HEK293 (cell line): Measurements from ENCODE around the gene HOXB1.

Experiments
- CTCF ChIA-PET: fragments of 350-600 bp; formaldehyde crosslinking; extraction: SDS; loops from one replicate; lab custom pipeline; 2021; ENCODE audit warnings: antibody characterized with exemption; lab: Yijun Ruan, JAX
- POLR2A ChIA-PET: fragments of 300-600 bp; formaldehyde crosslinking; extraction: SDS; loops from one replicate; lab custom pipeline; 2020; ENCODE audit warnings: antibody characterized with exemption, inconsistent platforms; lab: Yijun Ruan, JAX
- H3K27ac ChIP-seq: fragments of 200-500 bp; sonication (Bioruptor generic); 2 replicates; pipeline ENCODE4 v1.5.1; 2014; ENCODE audit warnings: low read depth, low read length, control low read depth, inconsistent platforms; ENCODE audit errors: extremely low read depth
- H3K36me3 ChIP-seq, 2 experiments: fragments of 200-500 bp in 1 of 2; sonication (Bioruptor generic) in 1 of 2; 1 replicate in 1 of 2; 2 replicates in 1 of 2; pipeline ENCODE4 v1.5.1; 2014 to 2017; ENCODE audit warnings: inconsistent platforms in 2 of 2, low read length in 2 of 2; ENCODE audit not compliant: control insufficient read depth in 2 of 2, insufficient read depth in 1 of 2
- H3K4me1 ChIP-seq: fragments of 200-500 bp; sonication (Bioruptor generic); 2 replicates; pipeline ENCODE4 v1.5.1; 2014; ENCODE audit warnings: mild to moderate bottlenecking, low read length, inconsistent platforms; ENCODE audit not compliant: control insufficient read depth, insufficient read depth
- H3K4me3 ChIP-seq: 2 replicates; pipeline ENCODE4 v1.5.1; 2011; ENCODE audit warnings: low read depth, mild to moderate bottlenecking, control low read depth, low read length, moderate library complexity
- H3K9me3 ChIP-seq: fragments of 200-500 bp; sonication (Bioruptor generic); 2 replicates; pipeline ENCODE4 v1.5.1; 2014; ENCODE audit warnings: low read depth, low read length, inconsistent platforms; ENCODE audit not compliant: control insufficient read depth, insufficient read depth
- HOXD13 ChIP-seq: sonication (generic); formaldehyde crosslinking; IDR thresholded peaks from 2 replicates; pipeline ENCODE4 v1.8.0; 2022; ENCODE audit warnings: missing genetic modification reagents, borderline replicate concordance
- KLF7 ChIP-seq: fragments of 450-650 bp; formaldehyde crosslinking; IDR thresholded peaks from 2 replicates; pipeline ENCODE4 v1.5.1; 2016; ENCODE audit warnings: missing biosample characterization, missing genetic modification characterization, borderline replicate concordance
- MEIS1 ChIP-seq: sonication (generic); formaldehyde crosslinking; IDR thresholded peaks from 2 replicates; pipeline ENCODE4 v1.8.1; 2022; ENCODE audit warnings: missing genetic modification reagents, mild to moderate bottlenecking, borderline replicate concordance
- PBX3 ChIP-seq: sonication (generic); formaldehyde crosslinking; IDR thresholded peaks from 2 replicates; pipeline ENCODE4 v1.8.1; 2022; ENCODE audit warnings: mild to moderate bottlenecking, moderate library complexity, missing genetic modification reagents
- SP7 ChIP-seq: fragments of 450-650 bp; formaldehyde crosslinking; IDR thresholded peaks from 2 replicates; pipeline ENCODE4 v1.5.1; 2016; ENCODE audit warnings: missing biosample characterization, missing genetic modification characterization
- ZBTB8A ChIP-seq: fragments of 450-650 bp; formaldehyde crosslinking; IDR thresholded peaks from 2 replicates; pipeline ENCODE4 v1.5.1; 2016; ENCODE audit warnings: missing biosample characterization, missing genetic modification characterization
- ZFP37 ChIP-seq: fragments of 450-650 bp; formaldehyde crosslinking; IDR thresholded peaks from 2 replicates; pipeline ENCODE4 v1.5.1; 2016; ENCODE audit warnings: missing biosample characterization, missing genetic modification characterization
- ZNF155 ChIP-seq: fragments of 450-650 bp; formaldehyde crosslinking; IDR thresholded peaks from 2 replicates; pipeline ENCODE4 v1.5.1; 2016; ENCODE audit warnings: missing biosample characterization, missing genetic modification characterization
- ZNF174 ChIP-seq: fragments of 450-650 bp; formaldehyde crosslinking; IDR thresholded peaks from 2 replicates; pipeline ENCODE4 v1.5.0; 2017; ENCODE audit warnings: missing biosample characterization, mild to moderate bottlenecking, missing genetic modification characterization
- ZNF175 ChIP-seq: fragments of 450-650 bp; formaldehyde crosslinking; IDR thresholded peaks from 2 replicates; pipeline ENCODE4 v1.5.1; 2016; ENCODE audit warnings: missing biosample characterization, missing genetic modification characterization
- ZNF266 ChIP-seq: fragments of 450-650 bp; formaldehyde crosslinking; IDR thresholded peaks from 2 replicates; pipeline ENCODE4 v1.5.1; 2016; ENCODE audit warnings: missing biosample characterization, missing genetic modification characterization, low read depth
- ZNF350 ChIP-seq: fragments of 450-650 bp; formaldehyde crosslinking; IDR thresholded peaks from 2 replicates; pipeline ENCODE4 v1.5.0; 2017; ENCODE audit warnings: missing biosample characterization, mild to moderate bottlenecking, missing genetic modification characterization
- ZNF362 ChIP-seq: fragments of 450-650 bp; formaldehyde crosslinking; IDR thresholded peaks from 2 replicates; pipeline ENCODE4 v1.5.1; 2016; ENCODE audit warnings: missing biosample characterization, missing genetic modification characterization
- ZNF433 ChIP-seq: fragments of 450-650 bp; formaldehyde crosslinking; IDR thresholded peaks from 2 replicates; pipeline ENCODE4 v1.5.1; 2016; ENCODE audit warnings: missing biosample characterization, missing genetic modification characterization, low read depth
- ZNF530 ChIP-seq: fragments of 450-650 bp; formaldehyde crosslinking; IDR thresholded peaks from 2 replicates; pipeline ENCODE4 v1.5.1; 2016; ENCODE audit warnings: low read depth, missing biosample characterization, missing genetic modification characterization
- ZNF549 ChIP-seq: fragments of 450-650 bp; IDR thresholded peaks from 2 replicates; pipeline ENCODE4 v1.5.1; 2018; ENCODE audit warnings: missing biosample characterization, missing genetic modification characterization, mild to moderate bottlenecking, inconsistent platforms, moderate library complexity
- ZNF555 ChIP-seq: fragments of 450-650 bp; formaldehyde crosslinking; conservative IDR thresholded peaks from 2 replicates; pipeline ENCODE4 v1.5.1; 2017; ENCODE audit warnings: missing biosample characterization, mild to moderate bottlenecking, missing genetic modification characterization, inconsistent platforms
- ZNF561 ChIP-seq: fragments of 450-650 bp; IDR thresholded peaks from 2 replicates; pipeline ENCODE4 v1.5.1; 2018; ENCODE audit warnings: missing biosample characterization, missing genetic modification characterization, borderline replicate concordance
- ZNF580 ChIP-seq: fragments of 450-650 bp; formaldehyde crosslinking; IDR thresholded peaks from 2 replicates; pipeline ENCODE4 v1.5.1; 2016; ENCODE audit warnings: missing biosample characterization, missing genetic modification characterization
- ZNF621 ChIP-seq: fragments of 450-650 bp; formaldehyde crosslinking; IDR thresholded peaks from 2 replicates; pipeline ENCODE4 v1.5.1; 2017; ENCODE audit warnings: missing biosample characterization, missing genetic modification characterization
- ZNF677 ChIP-seq: fragments of 450-650 bp; IDR thresholded peaks from 2 replicates; pipeline ENCODE4 v1.5.0; 2018; ENCODE audit warnings: missing biosample characterization, mild to moderate bottlenecking, missing genetic modification characterization, moderate library complexity
- ZNF830 ChIP-seq: fragments of 450-650 bp; IDR thresholded peaks from 2 replicates; pipeline ENCODE4 v1.5.0; 2018; ENCODE audit warnings: missing biosample characterization, missing genetic modification characterization, low read depth, mild to moderate bottlenecking, moderate library complexity
- TF ChIP-seq, protein P1 (sequence below): IDR thresholded peaks from 2 replicates; pipeline ENCODE4 v1.6.1; 2011; ENCODE audit warnings: mild to moderate bottlenecking, low read depth, low read length, borderline replicate concordance
- TF ChIP-seq, protein P2 (sequence below): fragments of 450-650 bp; formaldehyde crosslinking; IDR thresholded peaks from 2 replicates; pipeline ENCODE4; 2016; ENCODE audit warnings: missing biosample characterization, missing genetic modification characterization
- TF ChIP-seq, protein P3 (sequence below): fragments of 450-650 bp; formaldehyde crosslinking; IDR thresholded peaks from 2 replicates; pipeline ENCODE4 v1.5.1; 2016; ENCODE audit warnings: missing biosample characterization, missing genetic modification characterization, borderline replicate concordance

HOXB1 gene

GRCh38 chr17:48539177-48539576 is 8.4 kb upstream of the HOXB1 start (continued):
- no peak for TF ChIP-seq ZNF561 (tag by site-specific recombination)
- TF ChIP-seq MEIS1 (CRISPR knock-in tag) = no peak
- no peak for TF ChIP-seq ZNF555 (tag by site-specific recombination)
- TF ChIP-seq, protein P1, sequence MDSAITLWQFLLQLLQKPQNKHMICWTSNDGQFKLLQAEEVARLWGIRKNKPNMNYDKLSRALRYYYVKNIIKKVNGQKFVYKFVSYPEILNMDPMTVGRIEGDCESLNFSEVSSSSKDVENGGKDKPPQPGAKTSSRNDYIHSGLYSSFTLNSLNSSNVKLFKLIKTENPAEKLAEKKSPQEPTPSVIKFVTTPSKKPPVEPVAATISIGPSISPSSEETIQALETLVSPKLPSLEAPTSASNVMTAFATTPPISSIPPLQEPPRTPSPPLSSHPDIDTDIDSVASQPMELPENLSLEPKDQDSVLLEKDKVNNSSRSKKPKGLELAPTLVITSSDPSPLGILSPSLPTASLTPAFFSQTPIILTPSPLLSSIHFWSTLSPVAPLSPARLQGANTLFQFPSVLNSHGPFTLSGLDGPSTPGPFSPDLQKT = no peak
- no peak for TF ChIP-seq ZNF266 (tag by site-specific recombination)
- TF ChIP-seq ZNF155 = no peak
- TF ChIP-seq ZNF175 = no peak
- TF ChIP-seq PBX3 (CRISPR knock-in tag) = no peak
- TF ChIP-seq, protein P2, sequence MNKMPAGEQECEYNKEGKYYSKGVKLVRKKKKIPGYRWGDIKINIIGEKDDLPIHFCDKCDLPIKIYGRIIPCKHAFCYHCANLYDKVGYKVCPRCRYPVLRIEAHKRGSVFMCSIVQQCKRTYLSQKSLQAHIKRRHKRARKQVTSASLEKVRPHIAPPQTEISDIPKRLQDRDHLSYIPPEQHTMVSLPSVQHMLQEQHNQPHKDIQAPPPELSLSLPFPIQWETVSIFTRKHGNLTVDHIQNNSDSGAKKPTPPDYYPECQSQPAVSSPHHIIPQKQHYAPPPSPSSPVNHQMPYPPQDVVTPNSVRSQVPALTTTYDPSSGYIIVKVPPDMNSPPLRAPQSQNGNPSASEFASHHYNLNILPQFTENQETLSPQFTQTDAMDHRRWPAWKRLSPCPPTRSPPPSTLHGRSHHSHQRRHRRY (tag by site-specific recombination) = no peak
- TF ChIP-seq ZNF350 = no peak
- TF ChIP-seq ZNF549 (tag by site-specific recombination) = no peak

DNA sequence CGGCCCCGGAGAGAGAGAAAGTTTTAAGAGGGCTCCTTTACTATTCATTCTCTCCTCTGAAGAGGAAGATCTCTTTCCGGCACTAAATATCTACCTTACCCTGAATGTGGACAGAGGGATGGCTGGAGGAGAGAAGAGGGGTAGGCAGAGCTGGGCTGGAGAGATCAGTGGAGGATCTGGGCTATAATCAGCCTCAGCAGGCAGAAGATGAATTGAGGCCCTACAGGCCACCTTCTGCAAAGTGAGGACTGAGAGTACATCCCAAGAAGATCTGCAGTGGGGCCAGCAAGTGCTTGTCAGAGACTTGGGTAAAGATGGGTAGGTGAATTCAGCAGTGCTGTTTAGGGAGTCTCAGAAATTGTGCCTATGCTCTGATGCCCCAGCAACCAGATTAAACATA is 6.5 kb upstream of the HOXB1 start:
- H3K9me3 ChIP-seq = no peaks in the 10 kb centered on the region
- ChIA-PET POLR2A (no interaction called here), CTCF (interaction anchor here (0.6 kb wide), 1 partner anchor 14 kb away, joined by 3 read pairs; no protein-coding TSS in a partner anchor)
- H3K27ac ChIP-seq = no peak overlapping the region
- H3K4me1 ChIP-seq = peaks cover 9% of the 10 kb centered on the region
- no peak overlapping the region for H3K4me3 ChIP-seq
- H3K36me3 ChIP-seq = peaks cover 2 to 5% of the 10 kb centered on the region in 2 experiments; a peak in 2 of 3 replicates
- TF ChIP-seq HOXD13 (CRISPR knock-in tag) (no peak), ZNF580 (tag by site-specific recombination) (no peak), ZNF362 (no peak), ZNF174 (no peak), KLF7 (tag by site-specific recombination) (no peak), ZNF830 (no peak), ZNF621 (tag by site-specific recombination) (no peak), ZNF677 (tag by site-specific recombination) (no peak), ZBTB8A (no peak), ZNF530 (no peak), SP7 (tag by site-specific recombination) (no peak), ZNF433 (tag by site-specific recombination) (no peak), ZNF266 (tag by site-specific recombination) (no peak), ZFP37 (tag by site-specific recombination) (no peak)
- TF ChIP-seq, protein P2 (tag by site-specific recombination) = no peak
- TF ChIP-seq, protein P3, sequence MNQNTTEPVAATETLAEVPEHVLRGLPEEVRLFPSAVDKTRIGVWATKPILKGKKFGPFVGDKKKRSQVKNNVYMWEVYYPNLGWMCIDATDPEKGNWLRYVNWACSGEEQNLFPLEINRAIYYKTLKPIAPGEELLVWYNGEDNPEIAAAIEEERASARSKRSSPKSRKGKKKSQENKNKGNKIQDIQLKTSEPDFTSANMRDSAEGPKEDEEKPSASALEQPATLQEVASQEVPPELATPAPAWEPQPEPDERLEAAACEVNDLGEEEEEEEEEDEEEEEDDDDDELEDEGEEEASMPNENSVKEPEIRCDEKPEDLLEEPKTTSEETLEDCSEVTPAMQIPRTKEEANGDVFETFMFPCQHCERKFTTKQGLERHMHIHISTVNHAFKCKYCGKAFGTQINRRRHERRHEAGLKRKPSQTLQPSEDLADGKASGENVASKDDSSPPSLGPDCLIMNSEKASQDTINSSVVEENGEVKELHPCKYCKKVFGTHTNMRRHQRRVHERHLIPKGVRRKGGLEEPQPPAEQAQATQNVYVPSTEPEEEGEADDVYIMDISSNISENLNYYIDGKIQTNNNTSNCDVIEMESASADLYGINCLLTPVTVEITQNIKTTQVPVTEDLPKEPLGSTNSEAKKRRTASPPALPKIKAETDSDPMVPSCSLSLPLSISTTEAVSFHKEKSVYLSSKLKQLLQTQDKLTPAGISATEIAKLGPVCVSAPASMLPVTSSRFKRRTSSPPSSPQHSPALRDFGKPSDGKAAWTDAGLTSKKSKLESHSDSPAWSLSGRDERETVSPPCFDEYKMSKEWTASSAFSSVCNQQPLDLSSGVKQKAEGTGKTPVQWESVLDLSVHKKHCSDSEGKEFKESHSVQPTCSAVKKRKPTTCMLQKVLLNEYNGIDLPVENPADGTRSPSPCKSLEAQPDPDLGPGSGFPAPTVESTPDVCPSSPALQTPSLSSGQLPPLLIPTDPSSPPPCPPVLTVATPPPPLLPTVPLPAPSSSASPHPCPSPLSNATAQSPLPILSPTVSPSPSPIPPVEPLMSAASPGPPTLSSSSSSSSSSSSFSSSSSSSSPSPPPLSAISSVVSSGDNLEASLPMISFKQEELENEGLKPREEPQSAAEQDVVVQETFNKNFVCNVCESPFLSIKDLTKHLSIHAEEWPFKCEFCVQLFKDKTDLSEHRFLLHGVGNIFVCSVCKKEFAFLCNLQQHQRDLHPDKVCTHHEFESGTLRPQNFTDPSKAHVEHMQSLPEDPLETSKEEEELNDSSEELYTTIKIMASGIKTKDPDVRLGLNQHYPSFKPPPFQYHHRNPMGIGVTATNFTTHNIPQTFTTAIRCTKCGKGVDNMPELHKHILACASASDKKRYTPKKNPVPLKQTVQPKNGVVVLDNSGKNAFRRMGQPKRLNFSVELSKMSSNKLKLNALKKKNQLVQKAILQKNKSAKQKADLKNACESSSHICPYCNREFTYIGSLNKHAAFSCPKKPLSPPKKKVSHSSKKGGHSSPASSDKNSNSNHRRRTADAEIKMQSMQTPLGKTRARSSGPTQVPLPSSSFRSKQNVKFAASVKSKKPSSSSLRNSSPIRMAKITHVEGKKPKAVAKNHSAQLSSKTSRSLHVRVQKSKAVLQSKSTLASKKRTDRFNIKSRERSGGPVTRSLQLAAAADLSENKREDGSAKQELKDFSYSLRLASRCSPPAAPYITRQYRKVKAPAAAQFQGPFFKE = no peak
